ENCODE data around the gene E2F4. TPM values are rescaled to one million over a fixed set of nuclear protein-coding genes. Genes with fewer than 3 reads are reported as not detected.
A peak's percentile ranks its signal among the peaks of the same experiment; 100 is the strongest.

E2F4 gene
- total and polyA plus RNA-seq, 2 of the 13 experiments (the other 11 are each of a cell fraction or from before 2014, with no cell fraction given), result 84.8 to 91.2 TPM

DNA sequence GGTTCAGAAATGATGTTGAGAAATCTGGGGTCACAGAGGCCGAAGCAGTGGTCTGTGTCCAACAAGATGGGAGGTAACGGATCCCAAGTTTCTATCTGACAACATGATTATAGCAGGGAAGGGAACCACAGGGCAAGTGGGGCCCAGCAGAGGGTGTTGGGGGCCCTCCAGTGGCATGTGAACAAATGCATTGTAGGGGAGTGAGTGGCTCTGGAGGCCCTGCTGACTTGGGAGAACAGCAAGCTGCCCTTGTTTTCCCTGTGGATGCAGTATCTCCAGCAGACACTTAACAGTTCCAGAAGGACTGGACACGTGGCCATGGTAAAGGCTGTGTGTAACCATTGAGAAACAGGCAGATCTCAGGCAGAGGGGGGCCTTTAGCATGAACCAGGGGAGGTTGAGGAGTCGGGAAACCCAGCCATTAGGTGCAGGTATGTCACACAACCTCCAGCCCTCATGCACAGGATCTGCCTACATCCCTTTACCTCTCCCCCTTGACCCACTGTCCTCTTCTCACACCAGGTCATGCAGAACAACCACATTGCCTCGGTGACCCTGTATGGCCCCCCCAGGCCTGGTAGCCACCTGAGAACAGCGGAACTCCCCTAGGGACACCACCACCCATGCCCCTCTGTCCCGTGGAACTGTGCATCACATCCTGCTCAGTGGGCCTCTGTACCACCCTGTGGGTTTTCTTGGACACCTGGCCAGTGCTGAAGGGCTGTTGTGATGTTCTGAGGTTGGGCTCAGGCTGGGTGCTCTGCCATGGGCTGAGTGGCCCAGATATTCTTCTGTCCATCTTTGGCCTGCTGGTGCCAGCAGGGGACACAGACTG, 45.2 kb upstream of the E2F4 start (continued):
- TF ChIP-seq ZNF550 (CRISPR knock-in tag; IDR thresholded peaks at IDR 0.05; ENCODE audit: borderline replicate concordance) (no peak), TBX3 (IDR thresholded peaks at IDR 0.05; ENCODE audit: borderline replicate concordance) (no peak), NR2F2 (IDR thresholded peaks at IDR 0.05; ENCODE audit: borderline replicate concordance, low read depth) (no peak)

DNA sequence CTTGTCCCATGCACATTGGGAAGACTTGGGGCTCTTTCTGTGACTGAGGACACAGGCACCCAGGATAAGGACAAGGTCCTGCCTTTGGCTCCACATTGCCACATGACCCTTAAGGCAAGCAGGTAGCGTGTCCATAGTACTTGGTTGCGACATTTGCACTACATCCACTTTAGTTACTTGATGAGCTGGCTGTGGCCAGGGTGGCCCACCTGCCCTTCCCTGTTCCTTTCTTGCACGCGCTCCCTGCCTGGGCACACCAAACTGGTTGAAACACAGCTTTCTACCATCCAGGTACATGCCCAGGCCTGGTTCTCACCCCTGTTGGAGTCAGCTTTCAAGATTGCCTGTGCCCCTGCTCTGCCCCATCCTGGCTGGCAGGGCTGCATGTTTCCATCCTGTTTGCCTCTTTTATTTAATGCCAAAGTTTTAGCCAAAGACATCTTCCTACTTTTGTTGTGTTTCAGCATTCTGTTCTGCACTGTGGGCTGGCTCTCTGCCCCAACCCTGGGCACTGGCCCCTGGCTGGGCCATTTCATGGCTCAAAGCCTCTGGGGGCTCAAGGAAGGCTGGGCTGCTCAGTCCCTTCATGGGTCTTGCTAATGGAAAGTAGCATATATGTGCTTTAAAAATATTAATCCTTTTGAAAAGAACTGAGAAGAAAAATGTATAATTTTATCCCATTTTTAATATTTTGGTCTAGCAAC, 44.4 kb upstream of the E2F4 start:
- Histone ChIP-seq H3K27ac (ENCODE audit: extremely low read length, insufficient read depth, low read length) (no peak overlapping the region), H4K20me1 (ENCODE audit: insufficient read depth, low read length) (peaks cover 9% of the 10 kb centered on the region; the same call in 1 of the 2 replicates), H3K79me2 (ENCODE audit: insufficient read depth, low read length) (no peaks in the 10 kb centered on the region), H3K4me2 (ENCODE audit: low read depth, low read length) (no peak overlapping the region), H3K36me3 (replicated peaks in 1 of 2; ENCODE audit: control insufficient read depth in 1 of 2, insufficient read depth in 2 of 2, low read length in 2 of 2) (peaks cover 46 to 65% of the 10 kb centered on the region in 2 experiments), H3K4me1 (ENCODE audit: insufficient read depth, low read length) (peaks cover 18% of the 10 kb centered on the region), H3K4me3 (replicated peaks in 1 of 3; ENCODE audit: insufficient read depth in 1 of 3, low read depth in 2 of 3, low read length in 3 of 3) (no peak overlapping the region), H3K9ac (ENCODE audit: insufficient read depth, low read depth, low read length) (no peak overlapping the region), H3K9me3 (ENCODE audit: low read length) (no peaks in the 10 kb centered on the region), H2AFZ (ENCODE audit: low read length) (no peak overlapping the region), H3K27me3 (ENCODE audit: control insufficient read depth in 1 of 2, insufficient read depth in 2 of 2, low read length in 2 of 2) (no peaks in the 10 kb centered on the region; a peak in 1 of 5 replicates)
- ATAC-seq, result no peak
- intact Hi-C loops (cut with micrococcal nuclease; ENCODE audit: unreplicated experiment), result no loop called here
- TF ChIP-seq JDP2 (CRISPR knock-in tag; IDR thresholded peaks at IDR 0.05; ENCODE audit: borderline replicate concordance) (no peak), ZNF274 (CRISPR knock-in tag; IDR thresholded peaks at IDR 0.05) (0 out of 2 replicates have a peak, but pooled peaks have one; percentile 30), CEBPG (CRISPR knock-in tag; IDR thresholded peaks at IDR 0.05) (peak; percentile 55; the same call in 1 of the 2 replicates), HIVEP1 (CRISPR knock-in tag; IDR thresholded peaks at IDR 0.05) (no peak), AGO2 (optimal IDR thresholded peaks at IDR 0.05; ENCODE audit: low read depth, low read length) (peak; percentile 64), RBM22 (optimal IDR thresholded peaks at IDR 0.05; ENCODE audit: low read length) (peak; percentile 90), ARID2 (CRISPR knock-in tag; IDR thresholded peaks at IDR 0.05; ENCODE audit: borderline replicate concordance) (no peak), POLR2G (IDR thresholded peaks at IDR 0.05; ENCODE audit: low read depth, low read length) (peak; percentile 20; the same call in 1 of the 2 replicates), CEBPB (IDR thresholded peaks at IDR 0.05; ENCODE audit: borderline replicate concordance, low read depth, low read length) (peak; percentile 80; the same call in 1 of the 2 replicates)
- TF ChIP-seq, protein P1, sequence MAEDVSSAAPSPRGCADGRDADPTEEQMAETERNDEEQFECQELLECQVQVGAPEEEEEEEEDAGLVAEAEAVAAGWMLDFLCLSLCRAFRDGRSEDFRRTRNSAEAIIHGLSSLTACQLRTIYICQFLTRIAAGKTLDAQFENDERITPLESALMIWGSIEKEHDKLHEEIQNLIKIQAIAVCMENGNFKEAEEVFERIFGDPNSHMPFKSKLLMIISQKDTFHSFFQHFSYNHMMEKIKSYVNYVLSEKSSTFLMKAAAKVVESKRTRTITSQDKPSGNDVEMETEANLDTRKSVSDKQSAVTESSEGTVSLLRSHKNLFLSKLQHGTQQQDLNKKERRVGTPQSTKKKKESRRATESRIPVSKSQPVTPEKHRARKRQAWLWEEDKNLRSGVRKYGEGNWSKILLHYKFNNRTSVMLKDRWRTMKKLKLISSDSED (CRISPR knock-in tag; IDR thresholded peaks at IDR 0.05), result no peak
- TF ChIP-seq, protein P2, sequence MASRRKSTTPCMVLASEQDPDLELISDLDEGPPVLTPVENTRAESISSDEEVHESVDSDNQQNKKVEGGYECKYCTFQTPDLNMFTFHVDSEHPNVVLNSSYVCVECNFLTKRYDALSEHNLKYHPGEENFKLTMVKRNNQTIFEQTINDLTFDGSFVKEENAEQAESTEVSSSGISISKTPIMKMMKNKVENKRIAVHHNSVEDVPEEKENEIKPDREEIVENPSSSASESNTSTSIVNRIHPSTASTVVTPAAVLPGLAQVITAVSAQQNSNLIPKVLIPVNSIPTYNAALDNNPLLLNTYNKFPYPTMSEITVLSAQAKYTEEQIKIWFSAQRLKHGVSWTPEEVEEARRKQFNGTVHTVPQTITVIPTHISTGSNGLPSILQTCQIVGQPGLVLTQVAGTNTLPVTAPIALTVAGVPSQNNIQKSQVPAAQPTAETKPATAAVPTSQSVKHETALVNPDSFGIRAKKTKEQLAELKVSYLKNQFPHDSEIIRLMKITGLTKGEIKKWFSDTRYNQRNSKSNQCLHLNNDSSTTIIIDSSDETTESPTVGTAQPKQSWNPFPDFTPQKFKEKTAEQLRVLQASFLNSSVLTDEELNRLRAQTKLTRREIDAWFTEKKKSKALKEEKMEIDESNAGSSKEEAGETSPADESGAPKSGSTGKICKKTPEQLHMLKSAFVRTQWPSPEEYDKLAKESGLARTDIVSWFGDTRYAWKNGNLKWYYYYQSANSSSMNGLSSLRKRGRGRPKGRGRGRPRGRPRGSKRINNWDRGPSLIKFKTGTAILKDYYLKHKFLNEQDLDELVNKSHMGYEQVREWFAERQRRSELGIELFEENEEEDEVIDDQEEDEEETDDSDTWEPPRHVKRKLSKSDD (CRISPR knock-in tag; IDR thresholded peaks at IDR 0.05; ENCODE audit: low read depth), result peak; percentile 31; the same call in 1 of the 2 replicates
- no peak for DNase-seq (ENCODE audit: low spot score)
- TSS peak; percentile 16 for BruUV-seq (replicated peaks)
- FAIRE-seq, result no peak
- POLR2A ChIA-PET, result interaction anchor here (1.5 kb wide), 1 partner anchor 37 kb away, joined by 6 read pairs; no protein-coding TSS in a partner anchor
- in situ Hi-C loops (cut with HindIII; ENCODE audit: extremely low pct_ligation_motif_present, low pct_unique_long_range_greater_than_20kb), result no loop called here
- WGBS (ENCODE audit: low lambda C conversion rate), result 98% methylated on average over 4 of the region's 4 CpGs
- CTCF ChIA-PET (ENCODE audit: low intra/inter-chr PET ratio, low total read pairs), result no interaction called here
